ENCODE data around the gene NTRK2.

DNA sequence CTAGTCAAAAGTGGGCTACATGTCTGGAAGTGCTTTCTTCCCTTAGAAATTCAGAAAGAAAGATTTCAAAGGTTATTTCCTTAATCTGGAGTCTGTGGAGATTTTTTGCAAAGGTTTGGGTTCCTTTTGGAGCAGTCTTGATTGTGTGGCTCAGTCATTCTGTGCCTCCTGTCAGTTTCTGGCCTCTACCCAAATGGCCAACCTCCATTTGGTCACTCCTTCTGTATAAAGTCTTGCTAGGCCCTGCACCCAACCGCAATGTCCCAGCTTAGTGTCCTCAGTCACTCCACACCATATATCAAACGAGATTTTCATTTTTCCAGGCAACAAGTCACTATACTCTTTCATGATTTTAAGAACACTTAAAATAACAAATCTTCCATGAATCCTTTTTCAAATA, 199.6 kb downstream of the NTRK2 start:
- TF ChIP-seq, protein P1, sequence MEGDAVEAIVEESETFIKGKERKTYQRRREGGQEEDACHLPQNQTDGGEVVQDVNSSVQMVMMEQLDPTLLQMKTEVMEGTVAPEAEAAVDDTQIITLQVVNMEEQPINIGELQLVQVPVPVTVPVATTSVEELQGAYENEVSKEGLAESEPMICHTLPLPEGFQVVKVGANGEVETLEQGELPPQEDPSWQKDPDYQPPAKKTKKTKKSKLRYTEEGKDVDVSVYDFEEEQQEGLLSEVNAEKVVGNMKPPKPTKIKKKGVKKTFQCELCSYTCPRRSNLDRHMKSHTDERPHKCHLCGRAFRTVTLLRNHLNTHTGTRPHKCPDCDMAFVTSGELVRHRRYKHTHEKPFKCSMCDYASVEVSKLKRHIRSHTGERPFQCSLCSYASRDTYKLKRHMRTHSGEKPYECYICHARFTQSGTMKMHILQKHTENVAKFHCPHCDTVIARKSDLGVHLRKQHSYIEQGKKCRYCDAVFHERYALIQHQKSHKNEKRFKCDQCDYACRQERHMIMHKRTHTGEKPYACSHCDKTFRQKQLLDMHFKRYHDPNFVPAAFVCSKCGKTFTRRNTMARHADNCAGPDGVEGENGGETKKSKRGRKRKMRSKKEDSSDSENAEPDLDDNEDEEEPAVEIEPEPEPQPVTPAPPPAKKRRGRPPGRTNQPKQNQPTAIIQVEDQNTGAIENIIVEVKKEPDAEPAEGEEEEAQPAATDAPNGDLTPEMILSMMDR (conservative IDR thresholded peaks at IDR 0.05; ENCODE audit: low read depth in 2 of 2) = no peak
- TF ChIP-seq, protein P2, sequence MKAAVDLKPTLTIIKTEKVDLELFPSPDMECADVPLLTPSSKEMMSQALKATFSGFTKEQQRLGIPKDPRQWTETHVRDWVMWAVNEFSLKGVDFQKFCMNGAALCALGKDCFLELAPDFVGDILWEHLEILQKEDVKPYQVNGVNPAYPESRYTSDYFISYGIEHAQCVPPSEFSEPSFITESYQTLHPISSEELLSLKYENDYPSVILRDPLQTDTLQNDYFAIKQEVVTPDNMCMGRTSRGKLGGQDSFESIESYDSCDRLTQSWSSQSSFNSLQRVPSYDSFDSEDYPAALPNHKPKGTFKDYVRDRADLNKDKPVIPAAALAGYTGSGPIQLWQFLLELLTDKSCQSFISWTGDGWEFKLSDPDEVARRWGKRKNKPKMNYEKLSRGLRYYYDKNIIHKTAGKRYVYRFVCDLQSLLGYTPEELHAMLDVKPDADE (IDR thresholded peaks at IDR 0.05) = no peak
- no peak for TF ChIP-seq POLR2AphosphoS5 (IDR thresholded peaks at IDR 0.05; ENCODE audit: low read depth)

All from GM23338 (cell line).